IMR-90 (cell line): Measurements from ENCODE around the gene BAD. TPM values are rescaled to one million over a fixed set of nuclear protein-coding genes. Genes with fewer than 3 reads are reported as not detected.

Experiments used
- ATAC-seq: fragments of 200-7000 bp; cut with Tn5 transposase; 2 replicates; pipeline ENCODE4 v1.9.1; 2020; ENCODE audit warnings: low read depth, mild to moderate bottlenecking, moderate library complexity
- BruUV-seq: library from RNA; stranded (reverse); fragments of 400-500 nt; replicated peaks from 2 replicates; lab custom pipeline; 2021; lab: Mats Ljungman, UMichigan
- CTCF ChIA-PET: fragments of 300-600 bp; formaldehyde crosslinking; extraction: SDS; loops from one replicate; lab custom pipeline; 2021; ENCODE audit warnings: antibody characterized with exemption; lab: Yijun Ruan, JAX
- POLR2A ChIA-PET: fragments of 300-600 bp; sonication (Branson Sonifier 250); formaldehyde crosslinking; loops from one replicate; lab custom pipeline; 2022; ENCODE audit warnings: antibody characterized with exemption; ENCODE audit not compliant: unreplicated experiment; lab: Charles Lee
- DNase-seq: peaks from one replicate; pipeline ENCODE4 v3.0.0; 2013
- H2AFZ ChIP-seq: replicated peaks from 2 replicates; pipeline ENCODE3; 2013; ENCODE audit warnings: low read length, mild to moderate bottlenecking; ENCODE audit not compliant: poor library complexity
- H2AK5ac ChIP-seq: 2 replicates; pipeline ENCODE4 v1.6.1; 2013; ENCODE audit warnings: low read depth, low read length, inconsistent platforms
- H2AK9ac ChIP-seq: replicated peaks from 2 replicates; pipeline ENCODE3; 2013; ENCODE audit warnings: mild to moderate bottlenecking, low read depth, low read length, moderate library complexity; ENCODE audit not compliant: poor library complexity
- H2BK120ac ChIP-seq: 2 replicates; pipeline ENCODE4 v1.6.1; 2013; ENCODE audit warnings: low read depth, low read length, inconsistent platforms
- H2BK15ac ChIP-seq: 3 replicates; pipeline ENCODE4 v1.6.1; 2013; ENCODE audit warnings: low read depth, low read length, inconsistent platforms
- H2BK20ac ChIP-seq: 2 replicates; pipeline ENCODE4 v1.6.1; 2013; ENCODE audit warnings: low read depth, mild to moderate bottlenecking, inconsistent platforms, low read length, moderate library complexity
- H2BK5ac ChIP-seq: 2 replicates; pipeline ENCODE4 v1.6.1; 2013; ENCODE audit warnings: mild to moderate bottlenecking, low read depth, low read length, inconsistent platforms; ENCODE audit not compliant: poor library complexity, severe bottlenecking
- H3K14ac ChIP-seq: replicated peaks from 2 replicates; pipeline ENCODE4 v1.6.1; 2013; ENCODE audit warnings: low read depth, low read length, inconsistent platforms
- H3K18ac ChIP-seq: 2 replicates; pipeline ENCODE4 v1.6.1; 2013; ENCODE audit warnings: low read depth, low read length, control low read depth
- H3K23ac ChIP-seq: 2 replicates; pipeline ENCODE4 v1.6.1; 2013; ENCODE audit warnings: low read depth, low read length, inconsistent platforms
- H3K27ac ChIP-seq: 2 replicates; pipeline ENCODE4 v1.5.1; 2013; ENCODE audit warnings: mild to moderate bottlenecking, control low read depth, low read length; ENCODE audit not compliant: insufficient read depth
- H3K27me3 ChIP-seq: 2 replicates; pipeline ENCODE4 v1.6.1; 2013; ENCODE audit warnings: low read length; ENCODE audit not compliant: control insufficient read depth, insufficient read depth
- H3K36me3 ChIP-seq: 2 replicates; pipeline ENCODE4 v1.6.1; 2013; ENCODE audit warnings: low read length, mixed read lengths; ENCODE audit not compliant: control insufficient read depth, insufficient read depth
- H3K4ac ChIP-seq: 2 replicates; pipeline ENCODE4 v1.6.1; 2013; ENCODE audit warnings: low read depth, low read length, inconsistent platforms
- H3K4me1 ChIP-seq: 2 replicates; pipeline ENCODE4 v1.6.1; 2013; ENCODE audit warnings: low read length, mixed read lengths; ENCODE audit not compliant: control insufficient read depth, insufficient read depth
- H3K4me2 ChIP-seq: 2 replicates; pipeline ENCODE4 v1.6.1; 2013; ENCODE audit warnings: low read depth, mild to moderate bottlenecking, control low read depth, low read length, moderate library complexity
- H3K4me3 ChIP-seq: 2 replicates; pipeline ENCODE4 v1.5.1; 2013; ENCODE audit warnings: low read depth, mild to moderate bottlenecking, control low read depth, low read length, moderate library complexity; ENCODE audit not compliant: insufficient read depth
- H3K56ac ChIP-seq: 2 replicates; pipeline ENCODE4 v1.6.1; 2013; ENCODE audit warnings: low read length, inconsistent platforms; ENCODE audit not compliant: insufficient read depth; ENCODE audit errors: extremely low read depth
- H3K79me1 ChIP-seq, 2 experiments: 2 replicates each; pipeline ENCODE4 v1.6.1; 2013; ENCODE audit warnings: low read length in 2 of 2, inconsistent platforms in 1 of 2, low read depth in 1 of 2
- H3K9ac ChIP-seq: 2 replicates; pipeline ENCODE4 v1.6.1; 2013; ENCODE audit warnings: low read depth, low read length, control low read depth
- H3K9me1 ChIP-seq: 2 replicates; pipeline ENCODE4 v1.6.1; 2013; ENCODE audit warnings: low read length, inconsistent platforms; ENCODE audit not compliant: insufficient read depth
- H3K9me3 ChIP-seq: 2 replicates; pipeline ENCODE4 v1.6.1; 2013; ENCODE audit warnings: low read length; ENCODE audit not compliant: control insufficient read depth, insufficient read depth
- H4K20me1 ChIP-seq: 2 replicates; pipeline ENCODE4 v1.6.1; 2013; ENCODE audit warnings: low read length, inconsistent platforms; ENCODE audit not compliant: insufficient read depth
- H4K5ac ChIP-seq: 2 replicates; pipeline ENCODE4 v1.6.1; 2013; ENCODE audit warnings: mild to moderate bottlenecking, low read depth, low read length, control low read depth
- H4K8ac ChIP-seq, 2 experiments: 2 replicates each; pipeline ENCODE4 v1.6.1; 2013; ENCODE audit warnings: low read depth in 2 of 2, low read length in 2 of 2, control low read depth in 1 of 2, inconsistent platforms in 1 of 2
- H4K91ac ChIP-seq: 2 replicates; pipeline ENCODE4 v1.6.1; 2013; ENCODE audit warnings: low read depth, low read length, inconsistent platforms; ENCODE audit not compliant: insufficient read depth
- CEBPB ChIP-seq: IDR thresholded peaks from 2 replicates; pipeline ENCODE4 v1.6.1; 2012; ENCODE audit warnings: low read depth, low read length, improper control_type of control experiment
- MXI1 ChIP-seq: IDR thresholded peaks from 2 replicates; pipeline ENCODE4 v1.6.1; 2012; ENCODE audit warnings: low read depth, mild to moderate bottlenecking, low read length, moderate library complexity, borderline replicate concordance
- RCOR1 ChIP-seq: IDR thresholded peaks from 2 replicates; pipeline ENCODE4 v1.6.1; 2012; ENCODE audit warnings: mild to moderate bottlenecking, low read length, improper control_type of control experiment; ENCODE audit not compliant: insufficient replicate concordance
- WGBS, 2 experiments: methylation state at CpG; one replicate each; pipeline versions ENCODE4 v1.1.5 to v1.1.7; 2013; ENCODE audit warnings: missing lambda C conversion rate in 2 of 2; ENCODE audit not compliant: insufficient read length in 1 of 2; ENCODE audit errors: extremely low coverage in 2 of 2; 5-methylcytosine and 5-hydroxymethylcytosine counted together
- dilution Hi-C: fragments of 300-500 bp; cut with HindIII; formaldehyde crosslinking; loops from one replicate; pipeline ENCODE4 v1.14.3; 2018; ENCODE audit warnings: low sequenced_read_pairs; ENCODE audit not compliant: unreplicated experiment
- in situ Hi-C: fragments of 300-500 bp; cut with MboI; formaldehyde crosslinking; loops from 3 replicates; pipeline ENCODE4 v1.14.3; 2019; ENCODE audit warnings: low sequenced_read_pairs, inconsistent platforms, mixed read lengths
- intact Hi-C: fragments of 100-400 bp; cut with micrococcal nuclease; formaldehyde crosslinking; loops from 2 replicates; pipeline ENCODE4 v1.10.0; 2022
- polyA plus RNA-seq, 3 experiments: library from polyadenylated mRNA; depleted of rRNA; stranded (reverse); fragments of >200 nt; gene quantifications; 2 replicates each; pipeline ENCODE4 v1.2.3, GENCODE V29; 2012; ENCODE audit warnings: low replicate concordance in 1 of 3
- total RNA-seq: library from RNA; depleted of rRNA; stranded (reverse); fragments of >200 nt; gene quantifications from 2 replicates; pipeline ENCODE4 v1.2.3, GENCODE V29; 2012
- TF ChIP-seq, protein P1 (sequence below): fragments of 150-350 bp; IDR thresholded peaks from 2 replicates; pipeline ENCODE4 v1.6.1; 2016; ENCODE audit warnings: low read depth, mild to moderate bottlenecking, low read length, moderate library complexity, borderline replicate concordance

The BAD gene
- total and polyA plus RNA-seq, 2 of the 4 experiments (the other 2 are of a cell fraction) = 30.3 to 68.0 TPM

DNA sequence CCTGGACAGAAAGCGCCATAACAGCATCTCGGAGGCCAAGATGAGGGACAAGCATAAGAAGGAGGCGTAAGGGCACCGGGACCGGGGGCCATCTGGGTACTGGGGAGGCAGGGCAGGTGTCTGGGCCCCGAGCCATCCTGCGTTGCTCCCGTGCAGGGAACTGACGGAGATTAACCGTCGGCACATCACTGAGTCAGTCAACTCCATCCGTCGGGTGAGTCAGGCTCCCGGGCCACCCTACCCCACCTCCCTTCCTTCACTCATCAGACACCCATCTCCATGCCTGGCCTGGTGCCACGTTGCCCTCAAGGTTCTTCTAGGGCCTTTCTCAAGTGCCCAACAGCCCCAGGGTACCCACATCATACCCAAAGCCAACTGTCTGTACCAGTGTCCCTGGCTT lies 18.1 kb downstream of the BAD start:
- no peak overlapping the region for H3K14ac ChIP-seq
- H4K5ac ChIP-seq = no peak overlapping the region
- TF ChIP-seq RCOR1 (no peak), CEBPB (no peak), MXI1 (no peak)
- TF ChIP-seq, protein P1, sequence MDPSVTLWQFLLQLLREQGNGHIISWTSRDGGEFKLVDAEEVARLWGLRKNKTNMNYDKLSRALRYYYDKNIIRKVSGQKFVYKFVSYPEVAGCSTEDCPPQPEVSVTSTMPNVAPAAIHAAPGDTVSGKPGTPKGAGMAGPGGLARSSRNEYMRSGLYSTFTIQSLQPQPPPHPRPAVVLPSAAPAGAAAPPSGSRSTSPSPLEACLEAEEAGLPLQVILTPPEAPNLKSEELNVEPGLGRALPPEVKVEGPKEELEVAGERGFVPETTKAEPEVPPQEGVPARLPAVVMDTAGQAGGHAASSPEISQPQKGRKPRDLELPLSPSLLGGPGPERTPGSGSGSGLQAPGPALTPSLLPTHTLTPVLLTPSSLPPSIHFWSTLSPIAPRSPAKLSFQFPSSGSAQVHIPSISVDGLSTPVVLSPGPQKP = no peak
- H3K79me1 ChIP-seq = peaks cover 0 to 25% of the 10 kb centered on the region in 2 experiments; a peak in 2 of 4 replicates
- H3K27me3 ChIP-seq = no peaks in the 10 kb centered on the region
- H3K4me1 ChIP-seq = peaks cover 16% of the 10 kb centered on the region
- 70% methylated on average over 9 of the region's 15 CpGs; no CpG with 5 or more reads in 1 of the 2 experiments for WGBS, 2 experiments
- in situ Hi-C loops = no loop called here
- peaks cover 31% of the 10 kb centered on the region for H3K36me3 ChIP-seq
- H2BK20ac ChIP-seq = no peak overlapping the region
- no peaks in the 10 kb centered on the region; the same call in 1 of the 2 replicates for H4K20me1 ChIP-seq
- H3K18ac ChIP-seq = no peak overlapping the region
- no TSS peak for BruUV-seq
- H2BK15ac ChIP-seq = no peak overlapping the region
- no peak overlapping the region for H4K8ac ChIP-seq
- no peak for DNase-seq
- ATAC-seq = no peak
- H3K9me3 ChIP-seq = no peaks in the 10 kb centered on the region
- H3K4ac ChIP-seq = no peak overlapping the region
- H3K4me3 ChIP-seq = no peak overlapping the region
- 0 out of 2 replicates have a peak, but pooled peaks cover 5% of the 10 kb centered on the region for H3K9me1 ChIP-seq
- H2AK9ac ChIP-seq = no peak overlapping the region
- H2AK5ac ChIP-seq = no peak overlapping the region
- H3K4me2 ChIP-seq = no peak overlapping the region
- H2BK5ac ChIP-seq = no peak overlapping the region
- no peak overlapping the region for H4K91ac ChIP-seq
- intact Hi-C loops = no loop called here
- H2BK120ac ChIP-seq = no peak overlapping the region
- H3K23ac ChIP-seq = no peak overlapping the region
- CTCF ChIA-PET = no interaction called here
- dilution Hi-C loops = no loop called here
- H3K56ac ChIP-seq = no peak overlapping the region
- POLR2A ChIA-PET = no interaction called here
- H3K27ac ChIP-seq = no peak overlapping the region
- no peak overlapping the region for H3K9ac ChIP-seq
- no peak overlapping the region for H2AFZ ChIP-seq
